Trophoblast cell (in vitro differentiated cells and primary cell): ENCODE results near the gene CELSR3.
A peak's percentile ranks its signal among the peaks of the same experiment; 100 is the strongest.

Experiments used
- DNase-seq, 2 donors: peaks; one replicate each; pipeline ENCODE4 v3.0.0-alpha.2; 2016
- H2AFZ ChIP-seq: 2 replicates; pipeline ENCODE4 v1.6.1; 2013; ENCODE audit warnings: low read length, moderate library complexity, mild to moderate bottlenecking; ENCODE audit not compliant: insufficient read depth, poor library complexity
- H2AK5ac ChIP-seq: 2 replicates; pipeline ENCODE4 v1.6.1; 2013; ENCODE audit warnings: mild to moderate bottlenecking, low read length
- H2BK120ac ChIP-seq: 2 replicates; pipeline ENCODE4 v1.6.1; 2013; ENCODE audit warnings: low read length, mild to moderate bottlenecking, moderate library complexity; ENCODE audit not compliant: insufficient read depth, poor library complexity
- H2BK12ac ChIP-seq: 2 replicates; pipeline ENCODE4 v1.6.1; 2013; ENCODE audit warnings: mild to moderate bottlenecking, low read length, moderate library complexity
- H2BK5ac ChIP-seq: 2 replicates; pipeline ENCODE4 v1.6.1; 2013; ENCODE audit warnings: low read length, low read depth, moderate library complexity, mild to moderate bottlenecking; ENCODE audit not compliant: poor library complexity
- H3K14ac ChIP-seq: 2 replicates; pipeline ENCODE4 v1.6.1; 2013; ENCODE audit warnings: mild to moderate bottlenecking, low read length
- H3K18ac ChIP-seq: 2 replicates; pipeline ENCODE4 v1.6.1; 2013; ENCODE audit warnings: mild to moderate bottlenecking, low read length
- H3K23ac ChIP-seq: 2 replicates; pipeline ENCODE4 v1.6.1; 2013; ENCODE audit warnings: low read length
- H3K27ac ChIP-seq: 2 replicates; pipeline ENCODE4 v1.5.1; 2013; ENCODE audit warnings: low read depth, mild to moderate bottlenecking, inconsistent platforms, low read length, moderate library complexity
- H3K27me3 ChIP-seq: 2 replicates; pipeline ENCODE4 v1.6.1; 2013; ENCODE audit warnings: inconsistent platforms, mild to moderate bottlenecking, low read length, moderate library complexity; ENCODE audit not compliant: insufficient read depth
- H3K36me3 ChIP-seq, 2 experiments: 1 replicate in 1 of 2; 2 replicates in 1 of 2; pipeline ENCODE4 v1.6.1; 2013; ENCODE audit warnings: low read length in 2 of 2, mild to moderate bottlenecking in 2 of 2, moderate library complexity in 1 of 2; ENCODE audit not compliant: insufficient read depth in 2 of 2, control insufficient read depth in 1 of 2
- H3K4ac ChIP-seq: 2 replicates; pipeline ENCODE4 v1.6.1; 2013; ENCODE audit warnings: low read depth, mild to moderate bottlenecking, low read length, moderate library complexity
- H3K4me1 ChIP-seq, 2 experiments: 1 replicate in 1 of 2; 2 replicates in 1 of 2; pipeline ENCODE4 v1.6.1; 2013; ENCODE audit warnings: low read length in 2 of 2, mild to moderate bottlenecking in 2 of 2, moderate library complexity in 1 of 2; ENCODE audit not compliant: insufficient read depth in 2 of 2, control insufficient read depth in 1 of 2
- H3K4me2 ChIP-seq: 2 replicates; pipeline ENCODE4 v1.6.1; 2013; ENCODE audit warnings: inconsistent platforms, mild to moderate bottlenecking, low read length, moderate library complexity
- H3K4me3 ChIP-seq: 2 replicates; pipeline ENCODE4 v1.5.1; 2013; ENCODE audit warnings: mild to moderate bottlenecking, low read depth, low read length, inconsistent platforms
- H3K79me1 ChIP-seq: one replicate; pipeline ENCODE4 v1.6.1; 2013; ENCODE audit warnings: low read length
- H3K79me2 ChIP-seq: 2 replicates; pipeline ENCODE4 v1.6.1; 2013; ENCODE audit warnings: low read length, mild to moderate bottlenecking; ENCODE audit not compliant: control insufficient read depth, insufficient read depth, poor library complexity
- H3K9ac ChIP-seq: 2 replicates; pipeline ENCODE4 v1.6.1; 2013; ENCODE audit warnings: mild to moderate bottlenecking, low read length
- H3K9me3 ChIP-seq: 2 replicates; pipeline ENCODE4 v1.6.1; 2013; ENCODE audit warnings: low read depth, mild to moderate bottlenecking, control low read depth, inconsistent platforms, low read length; ENCODE audit not compliant: insufficient read depth
- H4K12ac ChIP-seq: 2 replicates; pipeline ENCODE4 v1.6.1; 2013; ENCODE audit warnings: low read depth, mild to moderate bottlenecking, low read length, moderate library complexity
- H4K8ac ChIP-seq: 2 replicates; pipeline ENCODE4 v1.6.1; 2013; ENCODE audit warnings: low read depth, mild to moderate bottlenecking, low read length, moderate library complexity
- H4K91ac ChIP-seq: one replicate; pipeline ENCODE4 v1.6.1; 2013; ENCODE audit warnings: low read depth, mild to moderate bottlenecking, low read length, moderate library complexity
- WGBS: extraction: QIAGEN DNeasy Blood & Tissue Kit; methylation state at CpG from one replicate; pipeline ENCODE4 v1.1.7; 2013; ENCODE audit warnings: missing lambda C conversion rate; ENCODE audit not compliant: insufficient read length, insufficient coverage; ENCODE audit errors: extremely low coverage; 5-methylcytosine and 5-hydroxymethylcytosine counted together

CELSR3 gene

GRCh38 chr3:48597408-48597800, 65.3 kb downstream of the CELSR3 start:
- Histone ChIP-seq H4K12ac (peak overlapping the region; percentile 45), H3K79me2 (peaks cover 14% of the 10 kb centered on the region), H3K4ac (peak overlapping the region; percentile 46), H3K36me3 (peaks cover 48 to 50% of the 10 kb centered on the region in 2 experiments), H3K4me2 (no peak overlapping the region), H3K18ac (peak overlapping the region; percentile 83), H2BK120ac (peak overlapping the region; percentile 88), H3K9ac (no peak overlapping the region), H3K27me3 (no peaks in the 10 kb centered on the region), H3K79me1 (peaks cover 42% of the 10 kb centered on the region), H3K9me3 (no peaks in the 10 kb centered on the region), H3K23ac (no peak overlapping the region), H4K91ac (peak overlapping the region; percentile 79), H3K27ac (peak overlapping the region; percentile 93), H2BK12ac (peak overlapping the region; percentile 84), H4K8ac (peak overlapping the region; percentile 71), H3K4me1 (peaks cover 52 to 55% of the 10 kb centered on the region in 2 experiments), H2AFZ (peak overlapping the region; percentile 33), H2AK5ac (peak overlapping the region; percentile 91), H3K4me3 (no peak overlapping the region), H2BK5ac (peak overlapping the region; percentile 87), H3K14ac (peak overlapping the region; percentile 86)
- DNase-seq: peak in 1 of 2 donors; percentile 32
- no CpG with 5 or more reads among the region's 6 CpGs for WGBS

- H3K36me3 ChIP-seq: peaks cover 49 to 50% of the 10 kb centered on the region in 2 experiments
- H3K27me3 ChIP-seq: no peaks in the 10 kb centered on the region
- peak overlapping the region; percentile 71 for H4K8ac ChIP-seq
- H3K14ac ChIP-seq: peak overlapping the region; percentile 86
- no CpG with 5 or more reads among the region's 8 CpGs for WGBS
- H3K79me2 ChIP-seq: peaks cover 14% of the 10 kb centered on the region
- peak overlapping the region; percentile 93 for H3K27ac ChIP-seq
- peak overlapping the region; percentile 45 for H4K12ac ChIP-seq
- H3K9me3 ChIP-seq: no peaks in the 10 kb centered on the region
- no peak overlapping the region for H3K4me2 ChIP-seq
- H2BK12ac ChIP-seq: peak overlapping the region; percentile 84
- no peak overlapping the region for H3K23ac ChIP-seq
- peaks cover 42% of the 10 kb centered on the region for H3K79me1 ChIP-seq
- H3K4me3 ChIP-seq: no peak overlapping the region
- H3K4ac ChIP-seq: peak overlapping the region; percentile 46
- peak overlapping the region; percentile 91 for H2AK5ac ChIP-seq
- H3K4me1 ChIP-seq: peaks cover 53 to 55% of the 10 kb centered on the region in 2 experiments
- no peak overlapping the region for H3K9ac ChIP-seq
- peak overlapping the region; percentile 83 for H3K18ac ChIP-seq
- peak in 1 of 2 donors; percentile 6 for DNase-seq
- H4K91ac ChIP-seq: peak overlapping the region; percentile 79
- peak overlapping the region; percentile 88 for H2BK120ac ChIP-seq
- H2BK5ac ChIP-seq: peak overlapping the region; percentile 87
- H2AFZ ChIP-seq: peak overlapping the region; percentile 41
These were observed 65.8 kb downstream of the CELSR3 start for GRCh38 chr3:48596676-48597407.

GRCh38 chr3:48596157-48596556, 66.5 kb downstream of the CELSR3 start:
- peak overlapping the region; percentile 88 for H2BK120ac ChIP-seq
- H2BK5ac ChIP-seq: peak overlapping the region; percentile 87
- H3K4me3 ChIP-seq: no peak overlapping the region
- H3K27ac ChIP-seq: peak overlapping the region; percentile 93
- no peaks in the 10 kb centered on the region for H3K9me3 ChIP-seq
- peak overlapping the region; percentile 86 for H3K14ac ChIP-seq
- peak overlapping the region; percentile 91 for H2AK5ac ChIP-seq
- H3K4me2 ChIP-seq: peak overlapping the region; percentile 18
- peaks cover 49 to 50% of the 10 kb centered on the region in 2 experiments for H3K36me3 ChIP-seq
- no peak overlapping the region for H3K23ac ChIP-seq
- H2BK12ac ChIP-seq: peak overlapping the region; percentile 84
- peak overlapping the region; percentile 18 for H4K12ac ChIP-seq
- no peak for DNase-seq
- H3K4me1 ChIP-seq: peaks cover 55% of the 10 kb centered on the region in 2 experiments
- peak overlapping the region; percentile 71 for H4K8ac ChIP-seq
- H3K9ac ChIP-seq: no peak overlapping the region
- peak overlapping the region; percentile 46 for H3K4ac ChIP-seq
- H2AFZ ChIP-seq: no peak overlapping the region
- WGBS: no CpG with 5 or more reads among the region's 5 CpGs
- no peaks in the 10 kb centered on the region for H3K27me3 ChIP-seq
- H4K91ac ChIP-seq: peak overlapping the region; percentile 79
- H3K79me2 ChIP-seq: peaks cover 14% of the 10 kb centered on the region
- peak overlapping the region; percentile 83 for H3K18ac ChIP-seq
- peaks cover 42% of the 10 kb centered on the region for H3K79me1 ChIP-seq

GRCh38 chr3:48595526-48596121, 67.1 kb downstream of the CELSR3 start:
- H3K9ac ChIP-seq: no peak overlapping the region
- H3K36me3 ChIP-seq: peaks cover 48% of the 10 kb centered on the region in 2 experiments
- peaks cover 14% of the 10 kb centered on the region for H3K79me2 ChIP-seq
- H2BK12ac ChIP-seq: peak overlapping the region; percentile 84
- DNase-seq: peak; percentile 68 to 69
- no peak overlapping the region for H3K4me3 ChIP-seq
- H2BK5ac ChIP-seq: peak overlapping the region; percentile 87
- H3K23ac ChIP-seq: no peak overlapping the region
- H2AFZ ChIP-seq: no peak overlapping the region
- peaks cover 55% of the 10 kb centered on the region in 2 experiments for H3K4me1 ChIP-seq
- H3K4ac ChIP-seq: peak overlapping the region; percentile 46
- H3K14ac ChIP-seq: peak overlapping the region; percentile 86
- H4K12ac ChIP-seq: peak overlapping the region; percentile 18
- peak overlapping the region; percentile 83 for H3K18ac ChIP-seq
- peak overlapping the region; percentile 93 for H3K27ac ChIP-seq
- WGBS: no CpG with 5 or more reads among the region's 10 CpGs
- H2BK120ac ChIP-seq: peak overlapping the region; percentile 88
- H4K8ac ChIP-seq: peak overlapping the region; percentile 71
- H3K9me3 ChIP-seq: no peaks in the 10 kb centered on the region
- peak overlapping the region; percentile 79 for H4K91ac ChIP-seq
- peaks cover 42% of the 10 kb centered on the region for H3K79me1 ChIP-seq
- peak overlapping the region; percentile 75 for H2AK5ac ChIP-seq
- H3K4me2 ChIP-seq: peak overlapping the region; percentile 18
- H3K27me3 ChIP-seq: no peaks in the 10 kb centered on the region
